H7 (cell line): ENCODE results near the gene RHO. TPM values are rescaled to one million over a fixed set of nuclear protein-coding genes. Genes with fewer than 3 reads are reported as not detected.
"Not testable (repeated sequence)": the region's sequence is repeated elsewhere in the genome, so short reads cannot be mapped to it uniquely, and the experiment has no call there.

Experiments
- DNase-seq: peaks from one replicate; pipeline ENCODE4 v3.0.0; 2012
- H3K27me3 ChIP-seq: 2 replicates; pipeline ENCODE4 v1.6.0; 2011; ENCODE audit warnings: mild to moderate bottlenecking, low read length; ENCODE audit not compliant: control insufficient read depth, insufficient read depth
- H3K36me3 ChIP-seq: replicated peaks from 2 replicates; pipeline ENCODE4 v1.5.1; 2011; ENCODE audit warnings: low read length; ENCODE audit not compliant: control insufficient read depth, insufficient read depth
- H3K4me3 ChIP-seq: 2 replicates; pipeline ENCODE4 v1.5.1; 2011; ENCODE audit warnings: low read depth, mild to moderate bottlenecking, control low read depth, low read length, moderate library complexity; ENCODE audit not compliant: insufficient read depth
- total RNA-seq: library from RNA; depleted of rRNA; stranded (reverse); fragments of >200 nt; shearing (Covaris generic); gene quantifications from 2 replicates; pipeline ENCODE4 v1.2.3, GENCODE V29; 2014

The RHO gene
- total RNA-seq, 1 experiment from 2014 or later, result 0.17 TPM

DNA sequence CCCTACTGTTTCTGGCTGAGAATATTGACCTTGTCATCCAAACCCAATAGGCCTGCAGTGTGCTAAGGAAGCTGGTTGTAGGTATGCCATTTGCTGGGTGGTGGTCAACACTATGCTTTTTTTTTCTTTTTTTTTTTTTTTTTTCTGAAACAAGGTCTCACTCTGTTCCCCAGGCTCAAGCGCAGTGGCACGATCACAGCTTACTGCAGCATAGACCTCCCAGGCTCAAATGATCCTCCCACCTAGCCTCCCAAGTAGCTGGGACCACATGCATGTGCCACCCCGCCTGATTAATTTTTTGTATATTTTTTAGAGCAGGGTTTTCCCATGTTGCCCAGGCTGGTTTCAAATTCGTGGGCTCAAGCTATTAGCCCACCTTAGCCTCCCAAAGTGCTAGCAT is 35.7 kb upstream of the RHO start:
- DNase-seq, result no peak
- 0 out of 2 replicates have a peak, but pooled peaks cover 2% of the 10 kb centered on the region for H3K36me3 ChIP-seq
- H3K27me3 ChIP-seq, result no peaks in the 10 kb centered on the region
- H3K4me3 ChIP-seq, result no peak overlapping the region

- no peak for DNase-seq
- no peak overlapping the region for H3K4me3 ChIP-seq
- no peaks in the 10 kb centered on the region for H3K27me3 ChIP-seq
- H3K36me3 ChIP-seq, result peaks cover 2% of the 10 kb centered on the region; the same call in 1 of the 2 replicates
Measured at GRCh38 chr3:129493206-129493605, 35.2 kb upstream of the RHO start.

- H3K4me3 ChIP-seq, H3K36me3 ChIP-seq, DNase-seq, H3K27me3 ChIP-seq: not testable (repeated sequence)
Measured at GRCh38 chr3:129494499-129494898, 33.9 kb upstream of the RHO start.

DNA sequence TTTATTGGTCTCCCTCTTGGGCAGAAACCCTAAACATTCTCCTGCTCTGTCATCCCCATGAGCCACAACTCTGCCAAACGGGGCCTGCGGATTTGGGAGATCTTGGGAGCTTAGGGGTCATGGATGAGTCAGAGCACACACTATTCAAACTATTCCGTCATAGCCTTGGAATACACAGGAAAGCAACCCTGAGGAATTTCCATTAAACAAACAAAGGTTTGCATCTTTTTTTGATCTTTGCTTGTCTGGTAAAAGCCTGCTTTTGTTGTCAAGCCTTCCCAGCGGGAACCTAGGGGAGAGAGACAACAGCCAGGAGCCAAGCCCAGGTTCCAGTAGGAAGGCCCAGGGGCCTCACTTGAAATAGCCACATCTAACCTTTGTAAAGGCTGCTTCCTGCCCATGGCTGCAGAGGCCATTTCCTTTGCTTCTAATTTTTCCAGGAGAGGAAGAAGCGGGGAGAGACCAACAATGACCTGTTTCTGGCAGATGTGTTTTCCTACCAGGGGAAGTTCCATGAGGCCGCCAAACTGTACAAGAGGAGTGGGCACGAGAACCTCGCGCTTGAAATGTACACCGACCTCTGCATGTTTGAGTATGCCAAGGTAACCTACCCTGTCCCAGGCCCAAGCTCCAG is 33.3 kb upstream of the RHO start:
- H3K36me3 ChIP-seq, H3K27me3 ChIP-seq, H3K4me3 ChIP-seq, DNase-seq: not testable (repeated sequence)

- not testable (repeated sequence) for H3K27me3 ChIP-seq, DNase-seq, H3K4me3 ChIP-seq, H3K36me3 ChIP-seq
Measured at GRCh38 chr3:129497876-129498275, 30.6 kb upstream of the RHO start.

GRCh38 chr3:129498603-129499488 is 29.6 kb upstream of the RHO start:
- not testable (repeated sequence) for H3K36me3 ChIP-seq, H3K4me3 ChIP-seq, H3K27me3 ChIP-seq, DNase-seq

DNA sequence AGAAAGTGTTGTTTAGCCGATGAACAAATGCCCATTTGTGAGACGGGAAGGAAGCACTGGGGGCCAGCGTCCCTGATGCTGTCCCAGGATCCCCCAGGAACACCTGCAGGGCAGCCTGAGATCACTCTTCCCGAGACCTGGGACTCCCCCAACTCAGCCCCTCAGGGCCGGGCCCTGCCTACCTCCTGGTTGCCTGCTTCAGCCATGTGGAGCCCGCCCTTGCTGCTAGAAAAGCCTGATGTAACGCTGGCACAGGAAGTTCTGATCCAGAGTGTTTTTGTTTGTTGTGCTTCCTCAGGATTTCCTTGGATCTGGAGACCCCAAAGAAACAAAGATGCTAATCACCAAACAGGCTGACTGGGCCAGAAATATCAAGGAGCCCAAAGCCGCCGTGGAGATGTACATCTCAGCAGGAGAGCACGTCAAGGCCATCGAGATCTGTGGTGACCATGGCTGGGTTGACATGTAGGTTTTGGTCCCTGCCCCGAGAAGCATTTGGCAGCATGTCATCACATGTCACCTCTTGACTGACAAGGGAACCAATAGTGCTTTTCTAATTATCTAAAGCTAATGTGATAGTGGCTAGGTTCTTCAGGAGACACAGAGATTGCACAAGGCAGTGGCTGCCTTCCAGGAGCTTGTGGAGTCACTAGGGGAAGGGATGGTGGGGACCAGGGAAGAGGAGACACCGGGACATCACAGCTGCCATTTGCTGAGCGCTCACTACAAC is 28.7 kb upstream of the RHO start:
- H3K4me3 ChIP-seq, DNase-seq, H3K36me3 ChIP-seq: not testable (repeated sequence)

GRCh38 chr3:129500334-129500658 is 28.1 kb upstream of the RHO start:
- no peak for DNase-seq
- peaks cover 5% of the 10 kb centered on the region for H3K36me3 ChIP-seq
- H3K4me3 ChIP-seq, result no peak overlapping the region
- H3K27me3 ChIP-seq, result no peaks in the 10 kb centered on the region

More for the DNA sequence above, 28.7 kb upstream of the RHO start:
- not testable (repeated sequence) for H3K27me3 ChIP-seq

GRCh38 chr3:129501630-129502029 is 26.8 kb upstream of the RHO start:
- Histone ChIP-seq H3K36me3 (peaks cover 5% of the 10 kb centered on the region), H3K4me3 (no peak overlapping the region)

DNA sequence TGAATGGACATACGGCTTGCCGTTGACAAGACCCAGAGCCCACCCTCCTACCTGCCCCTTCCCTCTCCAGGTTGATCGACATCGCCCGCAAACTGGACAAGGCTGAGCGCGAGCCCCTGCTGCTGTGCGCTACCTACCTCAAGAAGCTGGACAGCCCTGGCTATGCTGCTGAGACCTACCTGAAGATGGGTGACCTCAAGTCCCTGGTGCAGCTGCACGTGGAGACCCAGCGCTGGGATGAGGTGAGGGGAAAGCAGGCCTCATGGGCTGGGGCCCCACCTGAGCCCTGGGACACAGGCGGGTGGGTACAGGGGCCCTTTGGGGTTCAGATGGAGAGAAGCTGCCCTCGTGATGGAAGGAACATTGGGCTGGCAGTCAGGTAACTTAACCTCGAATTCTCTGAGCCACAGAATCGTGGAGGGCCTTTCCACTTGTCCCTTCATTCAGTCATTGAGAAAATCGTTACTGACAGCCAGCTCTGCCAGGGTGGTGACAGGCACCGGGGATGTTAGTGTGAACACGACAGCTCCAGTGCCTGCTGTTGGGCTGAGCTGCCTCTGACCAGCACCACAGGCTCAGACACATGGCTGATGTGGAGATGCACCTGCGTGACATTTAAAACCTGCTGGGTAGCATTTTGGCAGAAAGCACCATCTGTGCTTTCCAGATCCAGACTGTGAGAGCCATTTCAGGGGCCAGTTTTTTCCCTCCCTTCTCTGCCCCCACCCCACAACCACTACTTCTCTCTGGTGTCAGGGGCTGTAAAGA is 25.6 kb upstream of the RHO start:
- Histone ChIP-seq H3K36me3 (peaks cover 5% of the 10 kb centered on the region), H3K27me3 (no peaks in the 10 kb centered on the region), H3K4me3 (no peak overlapping the region)
- no peak for DNase-seq

More at GRCh38 chr3:129501630-129502029, 26.8 kb upstream of the RHO start:
- DNase-seq, result no peak
- no peaks in the 10 kb centered on the region for H3K27me3 ChIP-seq

DNA sequence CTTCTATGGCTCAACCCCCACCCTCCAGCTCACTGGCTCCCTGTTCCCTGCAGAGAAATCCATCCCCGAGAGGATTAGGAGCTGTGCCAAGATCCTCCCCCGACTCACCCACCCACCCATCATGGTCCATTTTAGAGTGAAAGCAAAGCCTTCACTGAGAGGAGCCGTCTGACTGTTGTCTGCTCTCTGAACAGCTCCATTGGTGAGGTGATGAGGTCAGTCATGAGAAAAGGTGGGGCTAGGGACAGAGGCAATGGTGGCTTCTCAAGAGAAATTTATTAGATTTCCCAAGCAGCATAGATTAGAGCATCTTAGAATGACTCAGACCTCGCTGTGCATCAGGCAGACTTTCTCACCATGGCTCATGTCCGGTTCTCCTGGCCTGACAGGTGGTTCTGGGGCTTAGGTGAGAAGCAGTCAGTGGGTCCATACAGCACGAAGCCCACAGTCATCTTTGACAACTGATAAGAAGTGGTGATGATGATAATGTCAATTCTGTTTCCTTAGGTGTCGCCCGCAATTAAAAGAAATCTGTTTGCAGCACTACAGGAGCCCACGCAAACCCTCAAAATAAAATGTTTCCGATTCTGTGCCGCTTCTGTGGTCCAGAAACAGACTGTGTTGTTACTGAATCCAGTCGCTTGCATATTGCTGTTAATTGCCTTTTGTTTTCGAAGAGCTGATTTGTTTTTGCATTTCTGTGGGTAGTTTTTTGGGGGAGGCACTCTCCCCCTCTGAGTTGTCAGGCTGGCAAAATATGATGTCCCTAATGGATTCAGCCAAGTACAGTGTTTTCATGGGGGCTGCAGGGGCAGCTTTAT is 24.8 kb upstream of the RHO start:
- no peak overlapping the region for H3K4me3 ChIP-seq
- no peaks in the 10 kb centered on the region for H3K27me3 ChIP-seq
- peaks cover 5% of the 10 kb centered on the region for H3K36me3 ChIP-seq
- DNase-seq, result no peak

- Histone ChIP-seq H3K4me3 (no peak overlapping the region), H3K27me3 (no peaks in the 10 kb centered on the region), H3K36me3 (peaks cover 5% of the 10 kb centered on the region)
- DNase-seq, result no peak
Measured at GRCh38 chr3:129504471-129505100, 23.9 kb upstream of the RHO start.

- Histone ChIP-seq H3K4me3 (no peak overlapping the region), H3K27me3 (no peaks in the 10 kb centered on the region), H3K36me3 (peaks cover 5% of the 10 kb centered on the region)
- no peak for DNase-seq
Measured at GRCh38 chr3:129505341-129505740, 23.1 kb upstream of the RHO start.
